GM12873 (cell line): ENCODE data around the gene ATAD2B.

Experiments used
- TF ChIP-seq, protein P1 (sequence below): IDR thresholded peaks from 2 replicates; pipeline ENCODE4 v1.5.1; 2012; ENCODE audit warnings: low read depth, mild to moderate bottlenecking, moderate library complexity, low read length, control low read depth; ENCODE audit not compliant: insufficient read depth; ENCODE audit errors: missing control alignments

Gene ATAD2B

DNA sequence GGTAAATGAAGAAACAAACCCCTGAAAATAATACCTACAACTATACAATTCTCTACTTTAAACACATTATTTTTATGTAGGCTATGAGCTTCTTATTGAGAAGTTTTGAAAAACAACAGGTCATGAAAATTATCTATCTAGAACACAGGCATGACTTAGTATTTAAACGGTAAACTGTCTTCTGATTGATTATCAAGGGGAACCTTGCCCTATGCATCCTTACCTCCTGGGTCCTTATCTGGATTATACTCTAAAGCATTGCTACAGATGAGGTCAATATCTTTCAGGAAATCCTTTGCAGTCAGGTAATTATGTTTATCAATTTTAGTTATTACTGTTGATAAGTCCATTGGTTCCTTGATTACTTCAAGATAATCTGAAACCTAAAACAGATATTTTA, 144.3 kb downstream of the ATAD2B start:
- TF ChIP-seq, protein P1, sequence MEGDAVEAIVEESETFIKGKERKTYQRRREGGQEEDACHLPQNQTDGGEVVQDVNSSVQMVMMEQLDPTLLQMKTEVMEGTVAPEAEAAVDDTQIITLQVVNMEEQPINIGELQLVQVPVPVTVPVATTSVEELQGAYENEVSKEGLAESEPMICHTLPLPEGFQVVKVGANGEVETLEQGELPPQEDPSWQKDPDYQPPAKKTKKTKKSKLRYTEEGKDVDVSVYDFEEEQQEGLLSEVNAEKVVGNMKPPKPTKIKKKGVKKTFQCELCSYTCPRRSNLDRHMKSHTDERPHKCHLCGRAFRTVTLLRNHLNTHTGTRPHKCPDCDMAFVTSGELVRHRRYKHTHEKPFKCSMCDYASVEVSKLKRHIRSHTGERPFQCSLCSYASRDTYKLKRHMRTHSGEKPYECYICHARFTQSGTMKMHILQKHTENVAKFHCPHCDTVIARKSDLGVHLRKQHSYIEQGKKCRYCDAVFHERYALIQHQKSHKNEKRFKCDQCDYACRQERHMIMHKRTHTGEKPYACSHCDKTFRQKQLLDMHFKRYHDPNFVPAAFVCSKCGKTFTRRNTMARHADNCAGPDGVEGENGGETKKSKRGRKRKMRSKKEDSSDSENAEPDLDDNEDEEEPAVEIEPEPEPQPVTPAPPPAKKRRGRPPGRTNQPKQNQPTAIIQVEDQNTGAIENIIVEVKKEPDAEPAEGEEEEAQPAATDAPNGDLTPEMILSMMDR: no peak

DNA sequence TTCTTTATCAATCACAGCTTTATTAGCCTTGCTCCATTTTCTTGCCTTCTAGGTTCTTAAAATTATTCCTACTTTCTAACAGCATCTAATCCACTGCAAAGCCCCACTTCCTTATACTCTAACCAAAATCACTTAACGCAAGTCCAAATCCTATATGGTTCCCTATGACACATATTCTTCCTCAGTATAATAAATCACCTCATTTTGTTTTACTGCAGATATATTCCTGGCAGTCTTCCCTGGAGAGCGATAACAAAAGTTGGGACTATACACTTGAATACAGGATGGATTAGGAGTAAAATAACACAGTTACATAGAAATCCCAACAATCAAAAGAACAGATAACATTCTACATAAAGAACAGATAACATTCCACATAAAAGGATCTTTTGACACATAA, 144.8 kb downstream of the ATAD2B start:
- TF ChIP-seq, protein P1: no peak

DNA sequence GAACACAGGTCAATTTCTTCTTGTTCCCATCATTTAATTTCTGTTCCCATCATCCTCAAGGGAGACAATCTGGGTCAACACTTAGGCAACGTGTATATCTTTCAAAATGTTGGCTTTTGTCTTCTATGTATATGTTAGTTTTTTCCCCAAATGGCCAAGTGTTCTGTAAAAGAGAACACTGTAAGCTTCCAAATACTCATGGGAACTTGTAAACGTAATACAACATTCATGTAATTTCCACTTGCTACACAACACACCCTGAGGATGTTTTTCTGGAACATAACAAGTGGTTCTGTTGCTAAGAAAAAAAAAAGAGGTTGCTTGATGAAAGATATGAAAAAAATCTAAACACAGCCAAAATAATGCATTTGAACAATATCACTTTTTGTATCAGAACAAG, 149.1 kb downstream of the ATAD2B start:
- TF ChIP-seq, protein P1: no peak

DNA sequence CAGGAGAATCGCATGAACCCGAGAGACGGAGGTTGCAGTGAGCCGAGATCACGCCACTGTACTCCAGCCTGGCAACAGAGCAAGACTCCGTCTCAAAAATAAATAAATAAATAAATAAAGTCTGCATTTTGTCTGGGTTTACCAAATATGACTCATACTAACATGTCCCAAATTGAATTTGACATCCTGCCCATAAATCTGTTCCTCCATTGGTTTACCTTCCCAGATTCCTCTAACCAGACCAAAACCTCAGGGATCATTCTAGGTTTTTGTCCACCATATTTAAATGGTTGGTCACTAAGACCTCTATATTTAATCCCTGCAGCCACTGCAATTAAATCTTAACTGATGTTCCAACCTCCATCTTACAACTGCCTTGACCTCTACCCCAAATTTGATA, 150.9 kb downstream of the ATAD2B start:
- TF ChIP-seq, protein P1: no peak

DNA sequence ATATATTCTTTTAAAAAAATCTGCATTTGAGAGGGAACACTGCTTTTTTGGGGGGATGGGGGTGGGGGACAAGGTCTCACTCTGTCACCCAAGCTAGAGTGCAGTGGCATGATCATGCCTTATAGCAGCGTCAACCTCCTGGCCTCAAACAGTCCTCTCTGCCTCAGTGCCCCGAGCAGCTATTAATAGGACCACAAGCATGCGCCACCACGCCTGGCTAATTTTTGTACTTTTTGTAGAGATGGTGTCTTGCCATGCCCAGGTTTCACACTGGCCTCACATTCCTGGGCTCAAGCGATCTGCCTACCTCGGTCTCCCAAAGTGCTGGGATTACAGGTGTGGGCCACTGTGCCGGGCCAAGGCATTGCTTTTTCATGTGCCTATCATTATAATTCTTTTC, 154.2 kb downstream of the ATAD2B start:
- TF ChIP-seq, protein P1: no peak

DNA sequence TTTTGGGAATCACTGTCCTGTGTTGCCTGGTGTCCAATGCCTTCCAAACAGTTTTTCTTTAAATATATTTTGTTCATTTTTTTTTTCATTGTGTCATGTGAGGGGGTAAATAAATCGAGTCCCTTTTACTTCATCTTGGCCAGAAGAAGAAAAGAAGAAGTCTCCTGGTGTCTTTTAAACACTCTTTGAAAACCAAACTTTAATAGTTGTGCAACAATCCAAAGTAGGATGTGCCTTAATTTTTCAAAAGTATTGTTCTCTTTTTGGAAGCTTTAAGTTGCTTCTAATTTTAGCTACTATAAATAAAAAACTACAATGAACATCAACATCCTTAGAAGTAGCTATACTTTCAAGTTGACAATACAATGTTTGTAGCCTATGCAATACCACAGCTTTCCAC, 154.9 kb downstream of the ATAD2B start:
- TF ChIP-seq, protein P1: no peak

DNA sequence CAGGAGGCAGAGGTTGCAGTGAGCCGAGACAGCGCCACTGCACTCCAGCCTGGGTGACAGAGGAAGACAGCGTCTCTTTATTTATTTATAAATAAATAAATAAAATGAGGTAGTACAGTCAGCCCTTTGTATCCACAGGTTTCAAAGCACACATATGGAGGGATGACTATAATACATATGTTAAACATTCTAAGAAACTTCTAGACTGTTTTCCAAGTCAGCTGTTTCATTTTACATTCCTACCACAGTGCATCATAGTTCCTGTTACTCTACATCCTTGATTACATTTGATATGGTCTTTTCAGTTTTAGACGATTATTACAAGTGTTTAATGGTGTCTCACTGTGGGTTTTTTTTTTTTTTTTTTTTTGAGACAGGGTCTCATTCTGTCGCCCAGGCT, 157.6 kb downstream of the ATAD2B start:
- TF ChIP-seq, protein P1: no peak
